ENCODE measurements around the gene UTP3. TPM values are rescaled to one million over a fixed set of nuclear protein-coding genes. Genes with fewer than 3 reads are reported as not detected.
"Not testable (repeated sequence)": the region's sequence is repeated elsewhere in the genome, so short reads cannot be mapped to it uniquely, and the experiment has no call there.

The UTP3 gene
- total RNA-seq (2014; rRNA removed; shearing (Covaris generic)), result 39.7 and 57.2 TPM in 2 replicates
- 57.4 and 57.8 TPM in 2 replicates for polyA plus RNA-seq (2015; cell fraction: cytosol; rRNA removed)
- 76.6 and 78.3 TPM in 2 replicates for polyA plus RNA-seq (2015; cell fraction: nucleus; rRNA removed)

GRCh38 chr4:70687821-70688794, at the start of gene UTP3:
Gene UTP3, plus strand, starts transcription at chr4:70688532. Its CDS starts 146 bp downstream, at chr4:70688678.
- DNase-seq (ENCODE audit: low read depth), result peak; percentile 99

- DNase-seq (ENCODE audit: low read depth), result no peak
Observed at GRCh38 chr4:70640192-70640591, 48.1 kb upstream of the UTP3 start.

GRCh38 chr4:70650741-70651140, 37.6 kb upstream of the UTP3 start:
- DNase-seq (ENCODE audit: low read depth), result not testable (repeated sequence)

GRCh38 chr4:70651864-70652506, 36.3 kb upstream of the UTP3 start:
- DNase-seq (ENCODE audit: low read depth), result peak; percentile 37

- no peak for DNase-seq (ENCODE audit: low read depth)
Observed at GRCh38 chr4:70654605-70655011, 33.7 kb upstream of the UTP3 start.

- DNase-seq (ENCODE audit: low read depth), result no peak
Observed at GRCh38 chr4:70657326-70657725, 31.0 kb upstream of the UTP3 start.

GRCh38 chr4:70658418-70658817, 29.9 kb upstream of the UTP3 start:
- DNase-seq (ENCODE audit: low read depth), result no peak

- DNase-seq (ENCODE audit: low read depth), result no peak
Observed at GRCh38 chr4:70660106-70660505, 28.2 kb upstream of the UTP3 start.

- DNase-seq (ENCODE audit: low read depth), result not testable (repeated sequence)
Observed at GRCh38 chr4:70661309-70661922, 26.9 kb upstream of the UTP3 start.

- DNase-seq (ENCODE audit: low read depth), result no peak
Observed at GRCh38 chr4:70666369-70666768, 22.0 kb upstream of the UTP3 start, which contains the start of gene JCHAIN. Gene JCHAIN, minus strand, starts transcription at chr4:70666508. Its CDS starts 18 bp downstream, at chr4:70666490.

GRCh38 chr4:70667740-70668535, 20.4 kb upstream of the UTP3 start:
- DNase-seq (ENCODE audit: low read depth), result no peak

- peak; percentile 49 for DNase-seq (ENCODE audit: low read depth)
Observed at GRCh38 chr4:70670332-70671014, 17.9 kb upstream of the UTP3 start.

- no peak for DNase-seq (ENCODE audit: low read depth)
Observed at GRCh38 chr4:70671091-70671490, 17.2 kb upstream of the UTP3 start.

GRCh38 chr4:70674191-70674590, 14.1 kb upstream of the UTP3 start:
- no peak for DNase-seq (ENCODE audit: low read depth)

GRCh38 chr4:70674731-70675130, 13.6 kb upstream of the UTP3 start:
- no peak for DNase-seq (ENCODE audit: low read depth)

GRCh38 chr4:70676554-70677090, 11.7 kb upstream of the UTP3 start:
- DNase-seq (ENCODE audit: low read depth), result no peak

GRCh38 chr4:70678383-70678999, 9.8 kb upstream of the UTP3 start:
- DNase-seq (ENCODE audit: low read depth), result no peak

- no peak for DNase-seq (ENCODE audit: low read depth)
Observed at GRCh38 chr4:70680934-70681333, 7.4 kb upstream of the UTP3 start.

GRCh38 chr4:70681704-70682103, 6.6 kb upstream of the UTP3 start:
- DNase-seq (ENCODE audit: low read depth), result no peak
